Measurements from ENCODE around the gene UBAP1. TPM values are rescaled to one million over a fixed set of nuclear protein-coding genes. Genes with fewer than 3 reads are reported as not detected.

Gene UBAP1
- total and polyA plus RNA-seq, 2 of the 4 experiments (the other 2 are of a cell fraction): 30.6 to 37.0 TPM

GRCh38 chr9:34177593-34178435, 1.0 kb upstream of the UBAP1 start:
- ChIA-PET POLR2A (ENCODE audit: unreplicated experiment) (interaction anchor here (0.7 kb wide), 2 partner anchors 44 to 1153 kb away, joined by 3 to 16 read pairs; partner anchors contain the start of gene DNAJA1), CTCF (interaction anchor here (0.5 to 1.2 kb wide), 2 partner anchors 50 to 76 kb away, joined by 3 to 6 read pairs; no protein-coding TSS in a partner anchor)
- Histone ChIP-seq H2BK120ac (ENCODE audit: low read depth, low read length) (no peak overlapping the region), H3K79me1 (ENCODE audit: low read depth in 1 of 2, low read length in 2 of 2) (peaks cover 3 to 15% of the 10 kb centered on the region in 2 experiments), H2BK15ac (ENCODE audit: low read depth, low read length) (no peak overlapping the region), H3K56ac (ENCODE audit: extremely low read depth, insufficient read depth, low read length) (no peak overlapping the region), H3K4me3 (ENCODE audit: insufficient read depth, low read depth, low read length) (peak overlapping the region; percentile 64), H4K8ac (ENCODE audit: low read depth in 2 of 2, low read length in 2 of 2) (peak overlapping the region; percentile 56 to 97; a peak in 3 of 4 replicates), H3K14ac (replicated peaks; ENCODE audit: low read depth, low read length) (peak overlapping the region; percentile 96), H4K20me1 (ENCODE audit: insufficient read depth, low read length) (peaks cover 5% of the 10 kb centered on the region; the same call in 1 of the 2 replicates), H2AK9ac (replicated peaks; ENCODE audit: low read depth, low read length, poor library complexity) (no peak overlapping the region), H3K36me3 (ENCODE audit: control insufficient read depth, insufficient read depth, low read length) (no peaks in the 10 kb centered on the region), H2BK20ac (ENCODE audit: low read depth, low read length) (no peak overlapping the region), H3K4ac (ENCODE audit: low read depth, low read length) (no peak overlapping the region), H3K27me3 (ENCODE audit: control insufficient read depth, insufficient read depth, low read length) (no peaks in the 10 kb centered on the region), H2BK5ac (ENCODE audit: low read depth, low read length, poor library complexity, severe bottlenecking) (no peak overlapping the region), H3K9me3 (ENCODE audit: control insufficient read depth, insufficient read depth, low read length) (no peaks in the 10 kb centered on the region), H3K27ac (ENCODE audit: insufficient read depth, low read length) (no peak overlapping the region), H3K23ac (ENCODE audit: low read depth, low read length) (peak overlapping the region; percentile 92; the same call in 1 of the 2 replicates), H3K4me1 (ENCODE audit: control insufficient read depth, insufficient read depth, low read length) (no peaks in the 10 kb centered on the region), H4K5ac (ENCODE audit: low read depth, low read length) (peak overlapping the region; percentile 65; the same call in 1 of the 2 replicates), H3K4me2 (ENCODE audit: low read depth, low read length) (peak overlapping the region; percentile 79), H3K9me1 (ENCODE audit: insufficient read depth, low read length) (no peaks in the 10 kb centered on the region), H3K18ac (ENCODE audit: low read depth, low read length) (no peak overlapping the region), H3K9ac (ENCODE audit: low read depth, low read length) (peak overlapping the region; percentile 53; the same call in 1 of the 2 replicates), H2AK5ac (ENCODE audit: low read depth, low read length) (no peak overlapping the region), H2AFZ (replicated peaks; ENCODE audit: low read length, poor library complexity) (peak overlapping the region; percentile 98), H4K91ac (ENCODE audit: insufficient read depth, low read depth, low read length) (0 out of 2 replicates have a peak overlapping the region, but pooled peaks have one; percentile 35)
- dilution Hi-C loops (cut with HindIII; ENCODE audit: low sequenced_read_pairs, unreplicated experiment): no loop called here
- in situ Hi-C loops (cut with MboI; ENCODE audit: low sequenced_read_pairs): no loop called here
- intact Hi-C loops (cut with micrococcal nuclease): loop anchor here (2.0 kb wide), 1 partner anchor 75 kb away; no protein-coding TSS in a partner anchor
- ATAC-seq (ENCODE audit: low read depth) (no peak), DNase-seq (no peak)
- no TSS peak for BruUV-seq (replicated peaks)
- 90% methylated on average over 2 of the region's 17 CpGs; no CpG with 5 or more reads in 1 of the 2 experiments for WGBS, 2 experiments (ENCODE audit: extremely low coverage in 2 of 2, insufficient read length in 1 of 2)
- TF ChIP-seq CTCF (conservative IDR thresholded peaks at IDR 0.05; ENCODE audit: low read depth, low read length): no peak
- no peak for TF ChIP-seq NFE2L2 (IDR thresholded peaks at IDR 0.05; ENCODE audit: low read depth, low read length)
- TF ChIP-seq CHD1 (IDR thresholded peaks at IDR 0.05; ENCODE audit: low read depth, low read length): no peak
- TF ChIP-seq FOS (IDR thresholded peaks at IDR 0.05; ENCODE audit: low read depth, low read length): no peak

Data from IMR-90 (cell line).